DOHH2 (cell line): ENCODE data around the gene FAM131A.

Source experiments
- CTCF ChIP-seq: fragments of 200-600 bp; sonication (generic); IDR thresholded peaks from one replicate; pipeline ENCODE4 v1.5.1; 2014; ENCODE audit warnings: antibody characterized with exemption, mild to moderate bottlenecking, low read depth, low read length; ENCODE audit not compliant: poor library complexity, severe bottlenecking
- EZH2phosphoT487 ChIP-seq: fragments of 200-600 bp; sonication (generic); IDR thresholded peaks from 2 replicates; pipeline ENCODE4 v1.6.1; 2017; ENCODE audit warnings: borderline replicate concordance, mild to moderate bottlenecking, antibody characterized with exemption, low read length, moderate library complexity, mixed read lengths

DNA sequence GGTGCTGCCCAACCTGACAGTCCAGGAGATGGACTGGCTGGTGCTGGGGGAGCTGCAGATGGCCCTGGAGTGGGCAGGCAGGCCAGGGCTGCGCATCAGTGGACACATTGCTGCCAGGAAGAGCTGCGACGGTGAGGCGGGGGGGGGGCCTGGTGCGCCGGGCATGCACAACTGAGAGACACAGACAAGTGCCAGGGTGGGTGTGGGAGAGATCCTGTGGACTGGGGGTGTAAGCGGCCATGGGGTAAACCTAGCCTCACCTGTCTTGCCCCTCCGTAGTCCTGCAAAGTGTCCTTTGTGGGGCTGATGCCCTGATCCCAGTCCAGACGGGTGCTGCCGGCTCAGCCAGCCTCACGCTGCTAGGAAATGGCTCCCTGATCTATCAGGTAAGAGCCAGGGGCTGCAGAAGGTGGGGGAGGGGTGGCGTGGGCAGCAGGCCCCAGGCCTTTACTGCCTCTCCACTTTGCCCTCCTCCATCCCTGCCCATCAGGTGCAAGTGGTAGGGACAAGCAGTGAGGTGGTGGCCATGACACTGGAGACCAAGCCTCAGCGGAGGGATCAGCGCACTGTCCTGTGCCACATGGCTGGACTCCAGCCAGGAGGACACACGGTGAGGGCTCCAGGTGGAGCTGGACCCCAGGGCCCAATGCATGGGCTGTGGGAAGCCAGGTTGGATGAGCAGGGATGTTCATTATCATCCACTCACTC, 45.8 kb downstream of the FAM131A start:
- TF ChIP-seq CTCF (no peak), EZH2phosphoT487 (no peak)
